Right ventricle myocardium inferior (tissue), 1 donor: ENCODE results near the gene MACO1. TPM values are rescaled to one million over a fixed set of nuclear protein-coding genes. Genes with fewer than 3 reads are reported as not detected.
"Not testable (repeated sequence)": the region's sequence is repeated elsewhere in the genome, so short reads cannot be mapped to it uniquely, and the experiment has no call there.

Source experiments
- ATAC-seq: fragments of 200-7000 bp; cut with Tn5 transposase; one replicate; pipeline ENCODE4 v1.9.1; 2020; ENCODE audit warnings: mild to moderate bottlenecking, moderate library complexity
- DNase-seq: peaks from one replicate; pipeline ENCODE4 v3.0.0; 2021; ENCODE audit errors: missing footprints
- intact Hi-C: fragments of 100-400 bp; cut with DNase I; formaldehyde crosslinking; loops from one replicate; pipeline ENCODE4 v1.11.0; 2022
- total RNA-seq: library from RNA; stranded (reverse); fragmentation: NEBNext Ultra II Directional; extraction: Animal tissue kit (Norgen Biotek cat#: 25700); gene quantifications from one replicate; pipeline ENCODE4 v1.2.1, GENCODE V29; 2021
- donor health status: DM: no; HTN: yes; CAD: no; lungs with severe emphysema.

MACO1 gene
- total RNA-seq, 1 donor from 2014 or later = 13.7 TPM

DNA sequence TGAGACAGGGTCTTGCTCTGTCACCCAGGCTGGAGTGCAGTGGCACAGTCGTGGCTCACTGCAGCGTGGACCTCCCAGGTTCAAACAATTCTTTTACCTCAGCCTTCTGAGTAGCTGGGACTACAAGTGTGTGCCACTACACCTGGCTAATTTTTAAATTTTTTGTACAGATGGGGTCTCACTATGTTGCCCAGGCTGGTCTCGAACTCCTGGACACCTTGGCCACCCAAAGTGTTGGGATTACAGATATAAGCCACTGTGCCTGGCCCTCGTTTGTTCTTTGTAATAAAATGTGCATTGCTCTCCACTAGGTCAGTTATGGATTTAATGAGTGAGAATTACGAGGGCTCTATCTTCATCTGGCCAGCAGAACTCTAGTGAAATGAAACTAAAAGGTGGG lies 13.9 kb downstream of the MACO1 start:
- not testable (repeated sequence) for ATAC-seq

DNA sequence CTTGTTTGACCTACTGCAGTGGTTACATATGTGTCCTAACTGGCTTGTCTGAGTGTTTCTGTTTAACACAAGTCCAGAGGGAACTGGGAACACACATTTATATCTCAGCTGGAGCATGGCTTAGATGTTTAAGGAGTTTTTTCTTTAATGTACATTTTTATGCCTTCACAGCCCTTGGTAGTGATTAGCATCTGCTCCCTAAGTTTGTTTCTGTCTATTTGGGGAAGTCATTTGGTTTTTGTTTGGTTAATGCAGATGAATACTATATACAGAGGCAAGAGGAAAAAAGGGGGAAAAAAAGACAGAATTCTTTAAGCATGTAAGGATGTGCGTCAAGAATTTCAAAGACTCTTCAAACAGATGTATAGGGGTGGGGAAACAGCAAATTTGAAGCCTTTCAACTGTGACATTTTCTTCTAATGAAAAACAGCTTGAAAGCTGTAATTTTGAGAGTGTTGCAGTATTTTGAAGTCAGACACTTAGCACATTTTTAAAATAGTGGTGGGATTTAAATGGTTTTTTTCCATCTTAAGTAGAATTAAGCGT lies 15.4 kb downstream of the MACO1 start:
- intact Hi-C loops = no loop called here
- ATAC-seq = no peak
- DNase-seq = no peak

More for the DNA sequence above, 13.9 kb downstream of the MACO1 start:
- DNase-seq, intact Hi-C loops: not testable (repeated sequence)

DNA sequence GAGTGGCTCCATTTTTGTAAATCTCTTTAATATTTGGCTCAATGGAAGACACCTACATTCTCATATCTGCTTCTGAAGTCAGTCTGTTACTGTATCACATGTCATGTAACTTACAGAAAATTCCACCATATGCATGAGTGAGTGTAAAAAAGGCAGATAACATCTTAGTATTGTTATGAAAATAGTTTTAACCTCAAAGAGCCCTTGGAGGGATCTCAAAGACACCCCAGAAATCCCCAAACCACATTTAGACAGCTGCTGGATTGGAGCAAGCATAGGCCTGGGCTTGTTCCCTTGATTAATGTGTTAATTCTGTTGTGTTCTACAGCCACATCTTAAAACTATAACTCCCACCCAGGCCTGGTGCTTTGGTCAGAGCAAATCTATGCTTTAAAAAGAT lies 16.9 kb downstream of the MACO1 start:
- ATAC-seq = no peak
- intact Hi-C loops = no loop called here
- no peak for DNase-seq

DNA sequence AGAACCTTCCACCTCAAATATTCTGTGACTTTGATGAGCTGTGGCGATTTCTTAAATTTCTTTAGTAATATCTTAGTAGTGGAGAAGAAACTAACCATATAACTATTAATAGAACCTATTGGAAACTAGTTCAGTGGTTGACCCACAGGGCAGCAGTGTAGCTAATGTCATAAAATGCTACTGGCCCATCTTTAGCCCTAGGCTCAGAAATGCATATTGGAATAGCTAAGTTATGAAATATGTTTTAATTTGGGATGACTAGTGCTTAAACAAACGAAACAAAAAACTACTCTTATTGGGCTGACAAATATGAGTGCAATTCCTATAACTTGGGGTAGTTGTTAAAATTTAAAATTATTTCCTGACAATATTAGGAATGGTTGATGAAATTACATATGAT lies 20.2 kb downstream of the MACO1 start:
- DNase-seq (no peak), ATAC-seq (no peak)

DNA sequence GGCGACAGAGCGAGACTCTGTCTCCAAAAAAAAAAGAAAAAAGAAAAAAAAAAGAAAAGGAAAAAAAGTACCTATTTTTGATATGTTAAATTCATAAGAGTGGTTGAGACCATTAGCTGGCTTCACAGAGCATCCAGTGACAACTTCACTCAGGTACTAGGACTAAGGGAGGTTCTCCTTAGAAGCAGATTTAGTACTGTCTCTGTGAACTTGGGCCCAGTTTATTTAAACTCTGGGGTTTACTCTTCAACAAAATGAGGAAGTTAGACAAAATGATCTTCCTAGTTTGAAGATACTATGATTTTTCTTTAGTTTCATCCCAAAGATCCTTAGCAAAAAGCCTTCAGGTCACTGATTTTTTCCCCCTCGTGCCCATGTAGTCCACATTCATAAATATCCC lies 21.2 kb downstream of the MACO1 start:
- no peak for DNase-seq
- intact Hi-C loops = no loop called here
- ATAC-seq = no peak

More for the DNA sequence above, 20.2 kb downstream of the MACO1 start:
- intact Hi-C loops = no loop called here

DNA sequence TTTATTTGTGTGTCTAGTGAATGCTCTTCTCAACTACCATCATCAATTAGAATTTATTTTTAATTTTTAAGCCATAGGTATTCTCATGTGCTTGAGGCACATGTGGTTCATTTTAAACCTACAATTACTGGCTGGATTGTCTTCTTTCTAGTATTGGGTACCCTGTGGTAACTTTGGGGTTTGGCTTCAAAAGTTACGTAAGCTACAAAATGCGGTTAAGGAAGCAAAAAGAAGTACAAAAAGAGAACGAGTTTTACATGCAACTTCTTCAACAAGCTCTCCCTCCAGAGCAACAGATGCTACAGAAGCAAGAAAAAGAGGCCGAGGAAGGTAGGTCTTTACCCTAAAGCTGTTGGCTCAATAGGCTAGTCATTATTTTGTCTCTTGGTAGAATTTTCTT lies 25.8 kb downstream of the MACO1 start:
- intact Hi-C loops = no loop called here
- DNase-seq = no peak
- ATAC-seq = no peak

DNA sequence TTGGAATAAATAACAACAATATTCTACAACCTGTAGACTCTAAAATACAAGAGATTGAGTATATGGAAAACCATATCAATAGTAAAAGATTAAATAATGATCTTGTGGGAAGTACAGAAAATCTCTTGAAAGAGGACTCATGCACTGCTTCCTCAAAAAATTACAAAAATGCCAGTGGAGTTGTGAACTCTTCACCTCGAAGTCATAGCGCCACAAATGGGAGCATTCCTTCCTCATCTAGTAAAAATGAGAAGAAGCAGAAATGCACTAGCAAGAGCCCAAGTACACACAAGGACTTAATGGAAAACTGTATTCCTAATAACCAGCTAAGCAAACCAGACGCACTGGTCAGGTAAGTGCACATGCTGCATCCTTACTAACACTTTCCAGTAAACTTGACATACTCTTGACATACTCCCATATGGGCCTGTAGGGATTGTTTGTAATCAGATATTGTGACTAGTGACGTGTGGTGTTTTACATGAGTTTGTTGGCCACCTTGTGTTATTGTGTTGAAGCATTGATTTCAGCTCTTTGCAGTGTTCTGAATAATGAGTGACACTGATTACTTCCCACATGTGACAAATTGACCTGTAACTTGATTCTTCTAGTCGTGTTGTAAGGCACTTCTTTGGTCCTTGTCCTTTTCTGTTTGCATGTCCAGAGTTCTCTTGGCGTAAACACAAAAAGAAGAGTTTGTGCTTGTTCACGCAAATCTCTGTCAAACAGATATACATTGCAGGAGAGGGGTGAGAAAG lies 28.0 kb downstream of the MACO1 start:
- ATAC-seq = peak; percentile 21
- no peak for DNase-seq
- intact Hi-C loops = no loop called here

DNA sequence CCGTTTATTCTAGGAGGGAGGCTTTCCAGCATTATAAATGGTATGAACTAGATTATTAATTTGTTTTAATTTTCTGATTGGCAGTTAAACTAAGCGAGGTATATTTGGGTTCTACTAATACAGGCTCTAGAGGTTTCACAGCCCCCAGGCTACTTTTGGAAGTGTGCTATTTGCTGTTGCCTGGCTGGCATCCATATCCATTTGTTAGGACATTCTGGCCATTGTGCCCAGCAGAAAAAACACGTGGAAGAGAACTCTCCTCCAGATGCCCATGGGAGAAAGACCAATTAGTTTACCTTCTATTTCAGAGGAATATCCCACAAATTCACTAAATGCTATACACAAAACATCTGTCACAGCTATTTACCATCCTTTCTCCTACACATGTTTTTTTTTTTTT lies 29.3 kb downstream of the MACO1 start:
- intact Hi-C loops = no loop called here
- peak; percentile 56 for ATAC-seq
- DNase-seq = no peak

DNA sequence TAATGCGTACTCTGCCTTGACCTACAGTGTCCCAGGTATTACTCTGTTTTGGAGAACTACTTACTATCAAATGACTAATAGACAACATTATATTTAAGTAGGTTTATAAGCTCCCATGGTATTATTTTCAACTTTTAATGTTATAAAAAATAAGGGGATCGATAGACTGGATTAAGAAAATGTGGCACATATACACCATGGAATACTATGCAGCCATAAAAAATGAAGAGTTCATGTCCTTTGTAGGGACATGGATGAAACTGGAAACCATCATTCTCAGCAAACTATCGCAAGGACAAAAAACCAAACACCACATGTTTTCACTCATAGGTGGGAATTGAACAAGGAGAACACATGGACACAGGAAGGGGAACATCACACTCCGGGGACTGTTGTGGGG lies 30.1 kb downstream of the MACO1 start:
- ATAC-seq, intact Hi-C loops, DNase-seq: not testable (repeated sequence)

DNA sequence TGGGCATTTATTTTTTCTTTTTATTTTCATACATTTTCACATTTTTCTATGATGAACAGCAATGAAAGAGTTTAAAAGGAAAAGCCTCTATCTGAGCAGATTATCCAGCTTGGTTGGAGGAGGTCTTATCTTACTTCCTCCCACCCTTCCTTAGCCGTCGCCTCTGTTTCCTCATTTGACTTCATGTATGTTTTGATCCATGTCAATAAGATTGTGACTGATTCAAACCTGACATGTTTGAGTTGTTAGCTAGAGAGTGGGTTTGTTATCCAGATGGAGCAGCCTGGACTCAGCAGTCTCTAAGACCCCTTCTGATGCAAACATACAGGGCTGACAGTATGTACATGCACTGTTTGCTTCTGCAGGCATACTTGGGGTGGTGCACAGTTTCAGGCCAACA lies 31.2 kb downstream of the MACO1 start:
- ATAC-seq = no peak
- intact Hi-C loops = no loop called here

DNA sequence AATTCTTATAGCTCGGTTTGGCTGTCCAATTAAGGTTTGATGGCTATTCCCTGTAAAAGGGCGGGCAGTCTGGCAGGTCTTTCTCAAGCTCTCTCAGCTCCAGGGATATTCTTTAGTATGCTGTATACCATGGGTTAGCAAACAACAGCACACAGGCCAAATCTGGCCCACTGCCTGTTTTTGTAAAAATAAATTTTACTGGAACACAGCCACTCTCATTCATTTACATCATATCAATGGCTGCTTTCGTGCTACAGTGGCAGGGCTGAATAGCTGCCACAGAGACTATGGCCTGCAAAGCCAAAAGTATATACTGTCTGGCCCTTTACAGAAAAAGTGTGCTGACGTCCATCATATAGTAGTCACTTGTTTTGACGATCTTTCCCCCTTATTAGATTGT lies 32.0 kb downstream of the MACO1 start:
- no peak for DNase-seq
- ATAC-seq = peak; percentile 44
- intact Hi-C loops = no loop called here

More for the DNA sequence above, 31.2 kb downstream of the MACO1 start:
- no peak for DNase-seq

DNA sequence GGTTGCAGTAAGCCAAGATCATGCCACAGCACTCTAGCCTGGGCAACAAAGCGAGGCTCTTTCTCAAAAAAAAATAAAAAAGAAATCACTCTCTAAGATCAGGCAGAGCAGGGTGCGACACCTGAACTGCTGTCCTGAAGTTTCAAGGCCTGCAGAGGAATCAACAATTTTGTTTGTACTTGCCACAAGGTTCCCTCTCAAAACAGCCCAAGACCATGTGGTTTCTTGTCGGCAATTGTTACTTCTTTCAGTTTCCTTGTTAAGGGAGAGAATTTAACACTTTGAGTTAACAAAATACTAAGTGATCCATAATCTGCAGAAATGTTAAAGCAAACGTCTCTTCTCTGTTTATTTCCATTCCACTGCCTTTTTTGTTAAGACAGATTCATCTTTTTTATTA lies 36.5 kb downstream of the MACO1 start:
- ATAC-seq = no peak
- intact Hi-C loops = no loop called here
- DNase-seq = no peak

DNA sequence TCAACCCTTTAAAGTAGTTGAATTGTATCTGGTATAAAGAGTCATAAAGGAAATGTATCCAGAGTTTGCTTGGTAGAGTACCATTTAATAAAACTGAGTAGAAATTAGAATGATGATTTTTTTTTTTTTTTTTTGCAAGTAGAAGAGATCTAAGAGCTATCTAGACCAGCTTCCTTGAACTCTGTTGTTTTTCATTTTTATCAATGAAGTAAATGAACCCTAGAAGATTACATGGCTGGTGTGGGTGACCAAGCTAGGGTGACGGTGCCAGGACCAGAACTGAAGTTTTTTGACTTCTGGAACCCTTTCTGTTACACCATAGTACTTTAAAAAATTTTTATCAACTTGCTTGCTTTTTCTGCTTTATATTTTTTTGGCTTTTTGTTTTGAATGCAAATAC lies 36.9 kb downstream of the MACO1 start:
- no peak for DNase-seq
- intact Hi-C loops = no loop called here

DNA sequence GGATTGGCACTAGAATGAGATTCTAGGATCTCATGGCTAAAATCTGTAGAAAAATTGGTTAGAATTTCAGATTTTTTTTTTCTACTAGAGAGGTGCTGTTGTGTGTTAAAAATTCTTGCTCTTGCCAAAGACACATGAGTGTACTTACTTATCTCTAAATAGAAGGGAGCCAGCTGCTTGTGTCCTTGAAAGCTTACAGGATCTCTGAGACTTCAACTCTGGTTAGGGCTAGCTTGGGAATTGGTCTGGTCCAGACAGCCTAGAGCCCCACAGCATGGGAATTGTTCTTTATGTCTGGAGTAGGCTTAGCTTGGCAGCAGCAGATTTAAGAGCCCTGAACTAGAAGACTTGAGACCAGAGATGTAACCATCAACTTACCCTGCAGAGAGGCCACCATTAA lies 37.3 kb downstream of the MACO1 start:
- DNase-seq (no peak), ATAC-seq (peak; percentile 90)
- intact Hi-C loops = no loop called here

More for the DNA sequence above, 36.9 kb downstream of the MACO1 start:
- ATAC-seq = no peak

DNA sequence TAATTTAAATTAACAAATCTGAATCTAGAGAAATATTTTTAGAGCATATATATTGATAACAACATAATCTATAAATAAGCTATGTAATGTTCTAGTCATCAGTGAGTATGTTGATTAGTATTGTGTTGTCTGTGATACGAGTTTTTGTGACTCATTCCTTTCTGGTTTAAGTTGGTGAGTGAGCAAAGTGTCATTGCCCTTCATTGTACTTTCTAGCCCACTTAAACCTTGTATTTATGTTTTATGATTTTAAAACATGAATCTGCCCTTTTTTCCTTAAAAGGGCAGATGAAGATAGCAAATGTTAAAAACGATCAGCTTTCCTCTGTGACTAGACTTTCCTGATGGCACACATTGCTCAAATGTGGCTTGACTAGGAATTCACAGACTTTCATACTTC lies 38.5 kb downstream of the MACO1 start:
- DNase-seq (no peak), ATAC-seq (no peak)
- intact Hi-C loops = no loop called here

DNA sequence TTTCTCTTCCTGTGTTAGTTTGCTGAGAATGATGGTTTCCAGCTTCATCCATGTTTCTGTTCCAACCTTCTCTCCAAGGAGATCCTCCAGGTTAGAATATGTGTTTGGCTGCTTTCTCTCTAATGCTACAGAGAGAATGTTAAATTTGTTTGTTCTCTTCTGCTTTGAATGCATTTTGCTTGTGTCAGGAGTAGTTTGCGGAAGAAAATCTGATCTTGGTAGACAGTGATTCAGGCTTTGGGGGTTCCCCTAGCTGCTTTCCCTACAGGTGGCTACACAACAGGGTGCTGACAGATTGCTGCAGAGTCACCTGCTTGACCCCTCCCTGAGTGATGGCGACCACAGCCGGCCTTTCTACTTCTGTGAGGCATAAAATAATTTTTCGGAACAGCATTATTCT lies 41.8 kb downstream of the MACO1 start:
- no peak for ATAC-seq
- no peak for DNase-seq
- intact Hi-C loops = no loop called here

DNA sequence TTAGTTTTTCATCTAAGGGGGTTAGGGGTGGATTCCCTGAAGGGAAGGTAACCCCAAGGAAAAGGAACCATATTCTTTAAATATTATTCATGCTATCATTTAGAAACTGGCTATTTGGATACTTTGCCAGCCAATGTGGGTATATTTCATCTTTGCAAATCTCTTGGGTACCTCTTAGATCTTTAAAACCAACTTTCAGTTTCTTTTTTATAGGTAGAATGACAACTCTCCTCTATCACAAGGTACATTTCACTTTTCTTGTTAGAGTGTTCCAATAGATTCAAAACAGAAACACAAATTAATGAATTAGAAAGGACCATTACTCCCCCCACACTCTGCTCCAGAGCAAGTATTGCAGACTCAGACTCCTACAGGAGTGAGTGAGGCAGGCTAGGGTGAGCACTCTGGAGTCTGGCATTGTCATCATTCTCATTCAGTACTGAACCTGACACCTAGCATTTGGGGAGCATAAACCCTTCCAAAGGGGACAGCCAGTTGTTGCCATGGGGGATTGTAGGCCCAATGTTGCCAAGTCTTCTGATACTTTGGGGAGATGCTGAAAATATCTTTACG lies 43.0 kb downstream of the MACO1 start:
- intact Hi-C loops = no loop called here

DNA sequence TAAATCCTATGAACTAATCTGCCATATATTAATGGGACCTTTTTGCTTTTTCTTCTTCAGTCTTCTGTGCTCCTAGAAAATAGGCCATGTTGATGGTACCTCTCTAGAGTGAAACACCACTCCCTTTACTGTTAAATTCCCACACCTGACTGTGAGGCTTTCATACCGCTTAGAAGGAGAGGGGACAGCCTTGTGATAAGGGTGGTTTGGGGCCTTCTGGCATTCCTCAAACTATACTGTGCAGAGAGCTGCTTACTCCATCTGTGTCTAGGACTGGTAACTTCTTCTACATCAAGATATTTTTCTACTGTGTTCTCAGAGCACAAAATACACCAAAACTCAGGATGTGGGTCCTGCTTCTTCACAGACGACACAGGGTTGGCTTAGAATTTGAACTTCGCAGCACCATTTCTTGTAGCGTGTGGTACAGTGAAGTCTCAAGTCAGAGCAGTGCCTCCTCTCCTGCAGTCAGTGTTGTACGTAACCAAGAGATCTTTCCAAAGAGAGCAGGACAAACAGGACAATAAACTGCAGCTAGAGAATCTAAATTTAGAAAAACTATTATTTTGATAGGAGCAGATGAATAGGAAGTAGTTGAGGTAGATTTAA lies 43.8 kb downstream of the MACO1 start:
- intact Hi-C loops = no loop called here
- no peak for DNase-seq
- ATAC-seq = peak; percentile 51

More for the DNA sequence above, 43.0 kb downstream of the MACO1 start:
- DNase-seq = no peak
- no peak for ATAC-seq

DNA sequence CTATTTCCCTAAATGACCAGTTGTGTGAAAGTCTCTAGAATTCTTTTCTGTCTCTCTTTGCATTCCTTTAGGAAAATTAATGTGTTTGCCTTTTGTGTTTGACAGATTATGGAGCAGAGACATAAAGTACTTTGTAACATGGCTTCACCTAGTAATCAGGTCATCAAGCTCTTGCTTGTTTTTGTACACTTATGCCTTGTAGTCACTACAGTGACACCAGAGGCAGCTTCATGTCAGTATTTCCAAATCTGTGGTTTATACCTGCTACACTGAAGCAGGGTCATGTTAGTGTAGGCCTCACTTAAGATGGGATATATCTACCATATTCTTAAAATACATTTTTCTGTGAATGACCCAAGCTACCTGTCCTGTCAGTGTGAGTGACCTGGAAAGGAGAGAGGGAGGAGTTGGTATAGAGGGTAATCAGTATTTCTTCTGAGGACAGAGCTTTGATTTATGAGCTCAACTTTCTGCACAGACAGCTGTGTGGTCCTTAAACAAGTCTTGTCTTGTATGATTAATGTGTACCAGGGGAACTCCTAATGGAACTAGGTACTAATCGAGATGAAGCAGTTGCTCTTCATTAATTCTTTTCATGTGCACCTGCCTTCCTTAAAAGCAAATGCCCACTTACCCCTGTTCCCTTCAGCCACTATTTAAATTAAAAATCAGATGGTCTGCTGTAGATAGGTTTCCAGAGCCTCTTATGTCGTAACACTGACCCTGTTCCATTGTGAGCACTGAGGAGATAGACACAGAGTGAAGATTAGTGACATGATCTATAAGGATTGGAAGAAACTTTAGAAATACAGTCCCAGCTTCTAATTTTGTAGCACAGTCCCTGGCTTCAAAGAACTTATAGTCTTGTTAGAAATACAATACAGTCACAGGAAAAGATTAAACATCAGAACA lies 45.7 kb downstream of the MACO1 start:
- DNase-seq (no peak), ATAC-seq (no peak)
- intact Hi-C loops = no loop called here
